Inferior parietal cortex (tissue), 1 donor: ENCODE measurements around the gene ACTR6.
"Not testable (repeated sequence)": the region's sequence is repeated elsewhere in the genome, so short reads cannot be mapped to it uniquely, and the experiment has no call there.

Experiments
- DNase-seq: peaks from one replicate; pipeline ENCODE4 v3.0.0-alpha.2; 2016; ENCODE audit errors: extremely low spot score

ACTR6 gene

GRCh38 chr12:100219328-100220109, 18.9 kb downstream of the ACTR6 start:
- DNase-seq, result no peak

- DNase-seq, result no peak
Measured at GRCh38 chr12:100221523-100221922, 20.9 kb downstream of the ACTR6 start.

GRCh38 chr12:100222173-100222572, 21.6 kb downstream of the ACTR6 start:
- DNase-seq, result not testable (repeated sequence)

GRCh38 chr12:100225491-100225890, 24.9 kb downstream of the ACTR6 start:
- no peak for DNase-seq

- no peak for DNase-seq
Measured at GRCh38 chr12:100229036-100229635, 28.5 kb downstream of the ACTR6 start.

DNA sequence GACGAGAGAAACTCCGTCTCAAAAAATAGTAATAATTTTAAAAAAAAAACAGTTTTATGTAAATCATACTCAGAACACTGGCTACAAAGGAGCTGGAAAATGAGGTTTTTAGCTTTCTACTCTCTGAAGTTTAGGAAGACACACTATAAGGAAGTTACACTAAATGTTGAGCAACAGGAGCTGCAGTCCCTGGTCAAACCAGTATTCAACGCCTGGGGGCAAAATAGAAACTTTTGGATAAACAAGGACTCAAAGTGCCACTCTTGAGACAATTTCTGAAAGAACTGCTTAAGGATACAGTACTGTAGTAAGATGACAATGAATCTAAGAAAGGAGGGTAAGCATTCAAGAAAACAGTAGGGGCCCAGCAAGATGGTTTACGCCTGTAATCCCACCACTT, 29.3 kb downstream of the ACTR6 start:
- no peak for DNase-seq

DNA sequence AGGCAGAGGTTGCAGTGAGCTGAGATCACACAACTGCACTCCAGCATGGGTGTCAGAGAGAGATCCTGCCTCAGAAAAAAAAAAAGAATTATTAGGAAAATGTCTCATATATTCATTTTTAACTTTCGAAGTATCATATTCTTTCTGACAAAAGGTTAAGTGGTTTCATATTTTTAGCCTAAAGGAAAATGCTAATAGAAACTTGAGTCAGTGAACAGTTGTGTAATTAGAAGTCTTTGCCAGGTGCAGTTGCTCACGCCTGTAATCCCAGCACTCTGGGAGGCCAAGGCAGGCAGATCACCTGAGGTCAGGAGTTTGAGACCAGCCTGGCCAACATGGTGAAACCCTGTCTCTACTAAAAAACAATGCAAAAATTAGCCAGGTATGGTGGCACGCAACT, 31.3 kb downstream of the ACTR6 start:
- not testable (repeated sequence) for DNase-seq

DNA sequence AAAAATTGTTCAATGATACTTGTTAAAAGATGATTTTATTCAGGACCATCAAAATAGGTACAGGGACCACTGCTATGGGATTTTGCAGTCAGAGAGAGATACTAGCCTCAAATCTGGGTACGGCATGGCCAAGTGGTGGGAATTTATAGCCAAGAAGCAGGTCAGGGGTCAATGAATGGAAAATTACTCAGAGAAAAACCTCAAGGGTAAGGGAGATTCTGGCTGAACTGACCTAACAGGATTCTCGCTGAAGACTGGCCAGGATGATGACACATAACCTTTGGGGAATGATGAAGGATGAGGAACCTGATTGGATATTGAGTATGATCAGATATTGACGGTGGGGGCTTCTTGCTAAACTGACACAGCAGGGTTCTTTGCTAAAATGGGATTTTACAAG, 33.6 kb downstream of the ACTR6 start:
- no peak for DNase-seq

- peak; percentile 62 for DNase-seq
Measured at GRCh38 chr12:100234591-100235304, 34.1 kb downstream of the ACTR6 start.

DNA sequence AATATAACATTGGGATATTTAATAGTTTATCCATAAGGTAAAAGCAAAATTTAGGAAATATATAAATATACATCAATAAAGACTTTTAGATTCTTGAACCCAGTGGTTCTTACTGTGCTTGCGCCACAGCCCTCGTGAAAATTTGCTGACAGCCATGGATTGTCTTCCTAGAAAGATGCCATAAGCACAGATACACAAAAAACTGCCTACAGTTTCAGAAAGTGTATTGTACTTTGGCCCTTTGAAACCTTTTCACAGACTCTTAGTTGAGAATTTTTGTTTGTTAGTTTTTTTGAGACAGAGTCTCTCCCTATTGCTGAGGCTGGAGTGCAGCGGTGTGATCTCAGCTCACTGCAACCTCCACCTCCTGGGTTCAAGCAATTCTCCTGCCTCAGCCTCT, 38.2 kb downstream of the ACTR6 start:
- DNase-seq, result no peak

- DNase-seq, result no peak
Measured at GRCh38 chr12:100239589-100239988, 39.0 kb downstream of the ACTR6 start.

DNA sequence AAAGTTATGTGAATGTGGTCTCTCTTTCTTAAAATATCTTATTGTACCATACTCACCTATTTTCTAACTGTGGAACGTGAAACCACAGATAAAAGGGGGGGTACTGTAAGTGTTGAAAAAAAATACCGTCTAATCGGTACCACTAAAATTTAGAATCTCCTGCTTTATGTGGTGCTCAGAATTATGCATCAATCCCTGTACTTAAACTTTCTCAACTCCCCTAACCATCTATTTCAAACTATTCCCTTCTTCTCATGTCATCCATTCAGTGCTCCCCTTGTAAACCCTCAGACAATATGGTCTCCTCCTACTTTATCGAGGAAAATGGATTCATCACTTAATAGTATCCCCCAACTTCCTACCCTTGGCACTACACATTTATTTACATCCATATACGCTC, 42.5 kb downstream of the ACTR6 start:
- no peak for DNase-seq

- DNase-seq, result no peak
Measured at GRCh38 chr12:100247765-100248164, 47.1 kb downstream of the ACTR6 start.

DNA sequence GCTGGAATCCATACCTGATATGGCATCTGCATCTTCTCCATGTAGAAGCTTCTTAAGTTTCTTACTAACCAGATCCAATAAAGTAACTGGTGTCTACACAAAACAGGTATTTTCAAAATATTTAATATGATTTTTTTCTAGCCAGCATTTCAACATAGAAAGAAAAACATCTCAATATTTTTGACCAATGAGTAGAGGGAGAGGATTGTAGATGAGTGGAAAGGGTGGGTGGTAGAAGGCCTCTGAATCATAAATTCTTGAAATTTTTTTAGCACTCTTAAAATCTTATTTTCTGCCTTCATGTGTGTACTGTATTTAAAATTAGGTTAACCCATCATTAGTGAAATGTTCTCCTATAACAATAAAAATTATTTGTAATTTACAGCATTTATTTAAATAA, 48.3 kb downstream of the ACTR6 start:
- DNase-seq, result no peak

DNA sequence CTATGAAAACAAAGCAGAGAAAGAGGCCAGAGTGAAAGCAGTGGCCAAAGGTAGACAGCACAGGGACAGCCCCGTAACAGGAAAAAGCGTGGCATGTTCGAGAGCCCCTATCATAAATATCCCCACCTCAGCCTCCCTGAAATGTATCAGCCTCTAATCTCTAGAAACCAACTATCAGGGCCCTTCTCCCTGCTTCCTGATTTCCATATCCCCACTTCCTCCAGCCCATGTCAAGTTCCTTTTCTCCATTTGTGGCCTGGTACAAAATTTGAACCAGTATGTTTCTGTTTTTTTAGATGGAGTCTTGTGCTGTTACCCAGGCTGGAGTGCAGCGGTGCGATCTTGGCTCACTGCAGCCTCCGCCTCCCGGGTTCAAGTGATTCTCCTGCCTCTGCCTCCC, 49.3 kb downstream of the ACTR6 start:
- DNase-seq, result no peak

- no peak for DNase-seq
Measured at GRCh38 chr12:100251917-100252316, 51.3 kb downstream of the ACTR6 start.

- no peak for DNase-seq
Measured at GRCh38 chr12:100253437-100253836, 52.8 kb downstream of the ACTR6 start.

GRCh38 chr12:100254876-100255275, 54.3 kb downstream of the ACTR6 start:
- DNase-seq, result no peak

DNA sequence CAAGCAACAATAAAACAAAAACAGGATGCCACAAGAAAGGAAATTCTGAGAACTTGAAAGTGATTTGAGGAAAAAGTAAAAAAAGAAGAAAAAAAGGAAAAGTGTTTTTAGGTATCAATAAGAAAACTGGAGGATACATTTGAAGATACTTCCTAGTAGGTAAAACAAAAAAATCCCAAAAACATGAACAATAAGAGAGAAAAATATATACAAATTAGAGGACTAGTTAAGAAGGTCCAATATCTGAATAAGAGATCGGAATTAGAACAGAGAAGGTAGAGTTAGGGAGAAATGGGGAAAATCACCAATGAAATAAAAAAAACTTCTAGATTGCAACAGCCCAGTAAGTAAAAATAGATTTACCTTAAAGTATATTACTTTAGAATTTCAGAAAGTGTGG, 57.5 kb downstream of the ACTR6 start:
- no peak for DNase-seq

GRCh38 chr12:100263131-100263530, 62.5 kb downstream of the ACTR6 start:
- no peak for DNase-seq

DNA sequence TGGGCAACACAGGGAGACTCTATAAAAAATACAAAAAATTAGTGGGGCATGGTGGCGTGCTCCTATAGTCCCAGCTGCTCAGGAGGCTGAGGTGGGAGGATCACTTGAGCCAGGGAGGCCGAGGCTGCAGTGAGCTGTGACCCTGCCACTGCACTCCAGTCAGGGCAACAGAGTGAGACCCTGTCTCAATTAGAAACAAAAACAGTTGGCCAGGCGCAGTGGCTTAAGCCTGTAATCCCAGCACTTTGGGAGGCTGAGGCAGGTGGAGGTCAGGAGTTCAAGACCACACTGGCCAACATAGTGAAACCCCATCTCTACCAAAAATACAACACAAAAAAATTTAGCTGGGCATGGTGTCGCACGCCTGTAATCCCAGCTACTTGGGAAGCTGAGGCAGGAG, 64.5 kb downstream of the ACTR6 start:
- DNase-seq, result not testable (repeated sequence)

GRCh38 chr12:100265732-100266584, 65.3 kb downstream of the ACTR6 start:
- no peak for DNase-seq
